Uterus (tissue), 2 donors: ENCODE data around the gene PLA2G15.

Experiments used
- CTCF ChIP-seq, 4 experiments: fragments of 200-600 bp in 2 of 4; fragments of 450-650 bp in 2 of 4; sonication (generic) in 2 of 4; IDR thresholded peaks; one replicate each; pipeline ENCODE4 v1.5.1; 2016 to 2019; ENCODE audit warnings: antibody characterized with exemption in 4 of 4, mild to moderate bottlenecking in 2 of 4, moderate library complexity in 1 of 4
- POLR2A ChIP-seq, 2 donors: fragments of 450-650 bp; IDR thresholded peaks; one replicate each; pipeline ENCODE4 v1.6.1; 2016; ENCODE audit warnings: antibody characterized with exemption in 2 of 2, mild to moderate bottlenecking in 1 of 2, moderate library complexity in 1 of 2

- TF ChIP-seq CTCF (IDR thresholded peaks at IDR 0.05) = no peak
- TF ChIP-seq POLR2A (IDR thresholded peaks at IDR 0.05) = no peak
Measured at GRCh38 chr16:68288252-68288650, 43.1 kb downstream of the PLA2G15 start.
